HPDE6-E6E7 (cell line): ENCODE results near the gene TOR1A.

Source experiments
- DNase-seq: peaks from one replicate; pipeline ENCODE4 v3.0.0; 2011; ENCODE audit warnings: missing footprints; ENCODE audit errors: extremely low spot score

The TOR1A gene

DNA sequence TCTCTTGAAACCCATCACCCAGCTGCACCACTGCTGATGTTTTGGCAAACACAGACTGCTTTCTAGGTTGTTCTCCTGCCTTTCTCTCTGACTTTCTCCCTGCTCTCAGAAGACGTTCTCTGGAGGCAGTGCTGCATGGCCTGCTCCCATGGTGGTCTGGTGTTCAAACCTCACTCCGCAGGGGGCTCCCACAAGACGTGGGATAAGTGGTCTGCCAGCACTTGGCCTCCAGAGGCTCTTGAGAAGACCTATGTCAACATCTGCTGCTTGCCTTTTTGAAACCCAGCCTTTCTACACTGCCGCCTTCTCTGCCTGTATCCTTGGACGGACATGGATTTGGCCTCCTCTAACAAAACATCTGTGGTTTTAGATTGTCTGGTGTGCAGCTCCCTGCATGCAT, 27.9 kb upstream of the TOR1A start:
- DNase-seq: no peak

DNA sequence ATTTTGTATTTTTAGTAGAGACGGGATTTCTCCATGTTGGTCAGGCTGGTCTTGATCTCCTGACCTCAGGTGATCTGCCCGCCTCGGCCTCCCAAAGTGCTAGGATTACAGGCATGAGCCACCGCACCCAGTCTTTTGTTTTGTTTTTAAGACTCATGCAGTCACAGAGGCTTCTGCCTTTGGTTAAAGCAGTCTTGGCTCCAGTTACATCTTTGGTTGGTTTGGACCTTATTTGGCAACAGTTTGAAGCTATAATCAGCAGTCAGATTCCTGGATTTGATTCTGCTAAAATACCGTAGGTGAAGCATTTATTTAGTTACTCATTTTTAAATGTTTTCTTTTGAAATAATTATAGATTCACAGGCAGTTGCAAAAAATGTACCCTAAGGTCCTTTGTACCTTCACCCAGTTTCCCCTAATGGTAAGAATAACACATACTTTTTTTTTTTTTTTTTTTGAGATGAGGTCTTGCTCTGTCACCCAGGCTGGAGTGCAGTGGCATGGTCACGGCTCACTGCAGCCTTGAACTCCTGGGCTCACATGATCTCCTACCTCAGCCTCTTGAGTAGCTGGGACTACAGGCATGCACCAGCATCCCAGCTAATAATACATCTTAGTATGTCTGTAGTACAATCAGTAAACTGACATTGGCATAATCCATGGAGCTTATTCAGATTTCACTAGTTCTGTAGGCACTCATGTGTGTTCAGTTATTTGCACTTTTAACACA, 27.1 kb upstream of the TOR1A start:
- no peak for DNase-seq

DNA sequence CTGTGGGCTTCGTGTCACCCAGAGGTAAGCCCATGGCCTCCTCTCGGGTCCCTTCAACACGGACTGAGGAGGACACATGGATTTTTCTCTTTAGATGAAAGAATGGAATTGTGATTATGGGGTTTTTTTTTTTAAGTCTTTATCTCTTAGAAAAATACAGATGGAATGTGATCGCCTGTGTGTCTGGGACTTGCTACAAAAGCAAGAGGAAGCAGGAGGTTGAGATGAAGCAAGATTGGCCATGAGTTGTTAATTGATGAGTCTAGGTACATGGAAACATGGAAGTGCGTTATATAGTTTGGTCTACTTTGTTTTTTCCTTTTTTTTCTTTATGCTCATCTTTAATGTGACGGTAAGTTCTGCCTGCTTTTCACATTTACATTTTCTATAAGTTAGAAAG, 26.0 kb upstream of the TOR1A start:
- no peak for DNase-seq

DNA sequence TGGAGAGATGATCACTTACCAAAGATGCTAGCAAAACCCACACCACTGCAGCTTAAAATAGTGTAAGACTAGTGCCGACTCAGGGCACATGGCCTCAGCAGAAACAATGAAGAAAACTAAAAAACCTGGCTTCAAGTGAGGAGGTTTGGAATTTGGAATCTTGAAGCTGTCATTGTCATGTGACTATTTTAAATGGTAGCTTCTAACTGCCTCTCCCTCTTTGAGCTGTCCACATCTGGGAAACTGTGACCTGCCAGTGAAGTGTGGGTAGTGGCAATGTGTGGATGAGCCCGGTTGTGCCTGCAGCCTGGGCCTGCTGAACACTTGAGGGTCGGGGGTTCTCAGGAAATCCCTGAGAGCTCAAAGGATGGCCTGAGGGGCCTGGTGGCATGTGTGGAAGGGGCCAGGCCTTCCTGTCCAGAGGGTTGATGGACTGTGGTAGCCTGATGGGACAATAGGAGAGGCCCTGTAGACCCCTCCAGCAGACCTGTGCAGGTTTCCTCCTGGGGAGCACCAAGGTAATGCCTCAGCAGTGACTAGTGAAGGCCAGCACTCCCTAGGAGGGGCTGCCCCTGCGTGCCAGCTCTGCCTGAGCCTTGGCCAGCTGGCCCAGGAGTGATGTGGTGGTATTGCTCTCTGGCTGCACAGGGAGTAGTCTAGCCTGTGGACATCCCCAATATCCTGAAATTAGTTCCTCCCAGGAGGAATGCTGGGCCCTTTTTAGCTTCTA, 24.9 kb upstream of the TOR1A start:
- no peak for DNase-seq

GRCh38 chr9:129845373-129845772, 21.4 kb upstream of the TOR1A start:
- no peak for DNase-seq

- no peak for DNase-seq
Observed at GRCh38 chr9:129841071-129841470, 17.1 kb upstream of the TOR1A start.

- no peak for DNase-seq
Observed at GRCh38 chr9:129840034-129840433, 16.1 kb upstream of the TOR1A start.

DNA sequence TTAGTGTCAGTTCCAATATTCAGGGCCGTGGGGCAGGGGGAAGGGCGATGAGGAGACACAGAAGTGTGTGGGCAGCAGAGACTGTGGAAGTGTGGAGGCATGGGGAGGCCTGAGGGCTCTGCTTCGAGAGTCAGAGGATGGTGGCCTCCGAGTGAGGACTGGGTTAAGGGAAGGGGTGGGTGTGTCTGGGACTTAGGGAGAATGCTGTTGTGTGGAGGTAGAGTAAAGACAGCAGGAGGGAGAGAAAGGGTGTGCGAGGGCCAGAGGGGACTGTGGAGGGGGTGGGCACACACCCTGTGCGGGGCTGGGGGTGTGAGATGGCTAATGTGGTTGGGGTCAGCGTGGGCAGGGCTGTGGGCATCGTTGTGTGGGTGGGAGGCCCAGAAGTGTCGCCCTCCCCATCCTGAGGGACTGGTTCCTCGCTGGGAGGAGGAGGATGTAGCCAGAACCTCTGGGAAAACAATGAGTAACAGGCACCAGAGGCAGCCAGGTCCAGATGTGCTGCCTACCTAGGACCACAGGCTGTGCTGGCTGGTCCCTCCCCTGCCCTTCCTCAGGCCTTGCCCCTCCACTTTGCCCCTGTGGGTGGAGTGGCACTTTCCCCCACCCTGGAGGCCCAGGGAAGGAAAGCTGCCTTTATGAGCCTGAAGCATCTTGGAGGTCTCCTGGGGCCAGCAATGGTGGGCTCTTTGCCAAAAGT, 15.5 kb upstream of the TOR1A start:
- DNase-seq: no peak

DNA sequence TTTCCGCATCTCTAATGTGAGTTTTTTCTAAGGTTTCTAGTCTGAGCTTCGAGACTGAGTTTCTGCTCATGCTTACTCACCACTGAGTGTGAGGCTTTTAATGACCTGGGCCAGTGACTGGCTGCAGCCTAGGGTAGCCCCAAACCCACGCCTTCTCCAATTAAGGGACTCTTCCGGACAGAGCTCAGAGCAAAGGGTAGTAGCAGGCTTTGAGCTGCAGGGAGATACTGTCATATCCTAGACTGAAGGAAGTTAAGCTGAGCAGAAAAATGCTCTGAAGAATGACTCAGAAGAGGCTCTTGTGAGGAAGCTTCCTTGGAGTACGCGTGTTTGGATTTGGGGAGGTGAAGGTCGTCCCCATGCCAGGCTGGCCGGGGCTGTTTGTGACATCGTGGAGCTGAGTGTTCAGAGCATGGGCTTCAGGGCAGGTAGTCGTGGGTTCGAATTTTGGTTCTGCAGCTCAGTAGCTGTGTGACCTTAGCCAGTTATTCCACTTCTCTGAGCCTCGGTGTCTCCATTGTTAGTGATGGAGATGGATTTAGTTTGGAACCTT, 14.8 kb upstream of the TOR1A start:
- DNase-seq: peak; percentile 79

GRCh38 chr9:129836311-129837007, 12.5 kb upstream of the TOR1A start:
- no peak for DNase-seq

DNA sequence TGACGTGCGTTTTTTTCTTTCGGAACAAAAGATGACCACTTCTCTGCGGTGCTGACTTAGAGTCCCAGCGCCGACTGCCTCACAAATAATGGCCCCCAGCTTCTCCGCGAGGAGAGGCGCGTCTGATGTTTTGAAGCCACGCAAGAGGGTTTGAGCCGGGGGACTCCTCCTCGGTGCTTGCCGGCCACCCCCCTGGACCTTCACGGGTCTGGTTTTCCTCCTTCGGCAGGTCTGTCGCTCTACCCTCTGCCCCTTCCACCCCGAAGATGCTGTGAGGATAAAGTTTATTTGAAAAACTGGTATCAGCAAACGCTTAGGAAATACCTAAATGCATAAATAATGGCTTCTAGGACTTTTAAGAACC, 11.9 kb upstream of the TOR1A start:
- DNase-seq: no peak

DNA sequence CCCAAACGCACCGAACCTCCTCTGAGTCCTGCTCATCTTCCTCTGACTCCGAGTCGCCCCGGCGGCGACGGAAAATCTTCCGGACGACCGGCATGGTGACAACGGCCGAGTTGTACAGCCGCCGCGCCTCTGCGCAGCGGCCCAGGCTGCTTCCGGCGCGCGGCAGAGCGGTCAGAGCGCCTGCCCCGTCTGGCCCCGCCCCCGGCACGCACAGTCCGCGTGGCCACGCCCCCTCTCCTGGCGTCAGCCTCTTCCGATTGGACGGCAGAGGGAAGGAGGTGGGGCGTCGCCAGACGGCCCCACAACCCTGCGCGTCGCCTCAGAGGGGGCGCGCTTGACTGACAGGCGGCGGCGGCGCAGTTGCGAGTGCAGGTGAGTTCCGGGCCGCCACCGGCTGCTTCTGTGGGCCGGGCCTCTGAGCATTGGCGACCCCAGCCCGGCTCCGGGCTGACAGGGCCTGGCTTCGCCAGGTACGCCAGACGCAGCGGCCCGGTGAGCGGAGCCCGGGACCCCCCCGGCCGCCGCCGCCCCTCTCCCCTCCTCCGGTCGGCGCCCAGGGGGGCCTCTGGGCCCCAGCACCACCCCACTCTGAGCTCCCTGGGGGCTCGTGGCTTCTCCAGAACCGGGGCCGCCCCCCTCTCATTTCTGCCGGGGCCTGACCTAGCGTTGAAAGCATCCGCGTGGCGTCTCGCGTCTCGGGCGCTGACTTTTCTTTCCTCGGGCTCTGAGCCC, 11.4 kb upstream of the TOR1A start, which contains the start of the genes C9orf78 and USP20:
TSS of gene C9orf78 (minus strand) at position 148 of the 732 bp plus-strand sequence. CDS start at position 94, 54 bp downstream.
TSS of gene USP20 (plus strand) at position 331 of the 732 bp plus-strand sequence. CDS start 17,098 bp downstream, outside the sequence.
- DNase-seq: peak; percentile 93

DNA sequence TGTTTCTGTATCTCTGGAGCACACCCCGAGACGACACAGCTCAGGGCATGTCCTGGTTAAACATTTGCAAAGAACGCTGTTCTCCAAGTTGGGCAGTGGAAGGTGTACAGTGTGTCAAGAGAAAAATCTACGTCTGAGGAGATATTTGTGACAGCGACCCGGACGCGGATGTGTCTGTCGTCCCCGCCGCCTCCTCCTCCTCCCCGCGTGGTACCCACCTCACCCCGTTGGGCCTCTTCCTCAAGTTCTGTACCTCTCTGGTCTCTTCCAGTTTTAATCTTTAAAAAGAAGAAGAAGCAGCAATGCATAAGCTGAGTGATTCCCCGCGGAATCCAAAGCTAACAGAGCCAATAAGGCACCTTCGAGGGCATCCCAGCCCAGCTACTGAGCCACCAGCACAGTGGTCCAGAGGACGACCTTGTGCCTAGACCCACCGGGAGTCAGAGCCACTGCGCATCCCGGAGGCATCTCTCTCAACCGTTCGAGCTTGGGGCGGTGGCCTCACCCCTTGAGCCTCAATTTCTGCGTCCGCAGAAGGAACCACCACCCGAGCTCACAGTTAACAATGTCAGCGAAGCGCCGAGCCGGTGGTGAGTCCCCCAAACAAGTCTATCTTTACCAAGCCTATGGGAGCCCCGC, 10.7 kb upstream of the TOR1A start:
- DNase-seq: peak; percentile 20

GRCh38 chr9:129832982-129833381, 9.0 kb upstream of the TOR1A start:
- no peak for DNase-seq

- no peak for DNase-seq
Observed at GRCh38 chr9:129828969-129829368, 5.0 kb upstream of the TOR1A start.

DNA sequence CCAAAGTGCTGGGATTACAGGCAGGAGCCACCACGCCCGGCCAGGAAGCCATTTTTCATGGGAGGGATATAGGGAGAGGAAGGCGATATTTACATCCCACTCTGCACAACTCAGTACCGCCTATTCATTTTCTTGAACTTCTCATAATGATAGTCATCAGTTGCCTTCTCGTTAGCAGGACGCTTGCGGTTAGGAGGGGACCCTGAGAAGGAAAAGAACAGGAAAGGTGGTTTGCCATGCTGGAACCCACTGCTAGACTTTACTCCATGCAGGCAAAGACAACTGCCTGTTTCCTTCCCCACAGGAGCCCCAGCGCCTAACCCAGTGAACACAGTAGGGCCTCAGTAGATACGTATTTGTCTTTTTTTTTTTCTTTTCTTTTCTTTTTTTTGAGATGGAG, 4.1 kb upstream of the TOR1A start:
- no peak for DNase-seq

GRCh38 chr9:129826759-129827158, 2.8 kb upstream of the TOR1A start:
- DNase-seq: no peak

- no peak for DNase-seq
Observed at GRCh38 chr9:129826344-129826743, 2.4 kb upstream of the TOR1A start.

DNA sequence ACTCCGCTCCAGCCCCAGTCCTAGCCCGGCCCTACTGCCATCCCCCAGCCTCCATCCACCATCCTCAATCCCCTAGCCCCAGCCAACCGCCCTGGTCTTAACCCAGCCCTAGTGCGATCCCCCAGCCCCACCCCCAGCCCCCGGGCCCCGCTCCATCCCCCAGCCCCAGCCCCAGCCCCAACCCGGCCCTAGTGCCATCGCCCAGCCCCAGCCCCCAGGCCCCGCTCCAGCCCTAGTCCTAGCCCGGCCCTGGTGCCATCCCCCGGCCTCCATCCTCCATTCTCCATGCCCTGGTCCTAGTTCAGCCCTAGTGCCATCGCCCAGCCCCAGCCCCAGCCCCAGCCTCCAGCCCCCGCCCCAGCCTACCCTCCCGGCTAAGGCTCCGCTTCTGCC, 398 bp downstream of the TOR1A start:
- no peak for DNase-seq

DNA sequence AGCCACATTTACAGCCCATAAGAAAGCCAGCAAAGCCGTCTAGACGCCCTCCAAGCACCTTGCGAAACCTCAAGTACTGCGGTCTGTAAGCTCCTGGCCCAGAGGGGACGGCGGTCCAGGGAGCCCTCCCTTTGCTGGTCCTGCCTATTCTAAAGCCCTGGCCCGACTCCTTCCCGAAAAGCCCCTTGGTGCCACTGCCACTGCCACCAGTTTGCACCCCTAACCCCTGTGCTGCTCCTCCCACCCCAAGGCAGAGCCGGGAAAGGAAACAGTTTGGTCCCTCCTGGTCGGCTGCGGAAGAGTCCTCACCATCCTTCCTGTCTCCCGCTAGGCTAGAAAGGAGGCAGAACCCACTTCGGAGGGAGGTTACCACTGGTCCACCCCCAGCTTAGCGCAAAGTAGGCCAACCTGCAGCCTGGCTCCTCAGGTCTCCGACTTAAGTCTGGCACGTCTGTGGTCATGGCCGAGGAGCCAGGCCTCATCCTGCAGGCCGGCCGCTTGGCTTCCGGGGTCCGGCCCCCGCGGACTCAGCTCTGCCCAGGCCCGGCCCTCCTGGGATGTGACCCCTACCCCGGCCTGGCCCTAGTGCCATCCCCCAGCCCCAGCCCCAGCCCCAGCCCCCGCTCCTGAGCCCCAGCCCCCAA, 916 bp downstream of the TOR1A start:
- peak; percentile 16 for DNase-seq
